ENCODE measurements around the gene USP6NL. TPM values are rescaled to one million over a fixed set of nuclear protein-coding genes. Genes with fewer than 3 reads are reported as not detected.

USP6NL gene
- total and polyA plus RNA-seq, 2 of the 8 experiments (the other 6 are each of a cell fraction or from before 2014, with no cell fraction given) = 10.9 to 28.8 TPM

GRCh38 chr10:11569471-11569870 is 42.0 kb downstream of the USP6NL start (continued):
- no peak for TF ChIP-seq MAX (IDR thresholded peaks at IDR 0.05)
